HCT116 (cell line): ENCODE measurements around the gene ZNF12. TPM values are rescaled to one million over a fixed set of nuclear protein-coding genes. Genes with fewer than 3 reads are reported as not detected.
"Not testable (repeated sequence)": the region's sequence is repeated elsewhere in the genome, so short reads cannot be mapped to it uniquely, and the experiment has no call there.

Experiments used
- ATAC-seq: fragments of 200-7000 bp; cut with Tn5 transposase; 2 replicates; pipeline ENCODE4 v1.9.1; 2020; ENCODE audit warnings: mild to moderate bottlenecking, moderate library complexity
- BruUV-seq: library from RNA; stranded (reverse); fragments of 400-500 nt; replicated peaks from 2 replicates; lab custom pipeline; 2021; lab: Mats Ljungman, UMichigan
- CTCF ChIA-PET: fragments of 300-600 bp; sonication (Branson Sonifier 250); formaldehyde crosslinking; loops from one replicate; lab custom pipeline; 2021; ENCODE audit warnings: antibody characterized with exemption; lab: Charles Lee
- POLR2A ChIA-PET: fragments of 300-600, 350-600 bp; sonication (Branson Sonifier 250); formaldehyde crosslinking; loops from one replicate; lab custom pipeline; 2021; ENCODE audit warnings: antibody characterized with exemption; lab: Charles Lee
- RAD21 ChIA-PET, 2 experiments: fragments of 300-600 bp; sonication (Branson Sonifier 250); formaldehyde crosslinking; loops; one replicate each; lab custom pipeline; 2023; ENCODE audit warnings: low total read pairs in 2 of 2; ENCODE audit not compliant: uncharacterized antibody in 2 of 2, unreplicated experiment in 2 of 2, low non-redundant PET in 1 of 2; lab: Charles Lee
- DNase-seq: peaks from one replicate; pipeline ENCODE4 v3.0.0-alpha.2; 2010; ENCODE audit warnings: low read depth, low spot score
- H2AFZ ChIP-seq: fragments of 200-600 bp; shearing (Covaris generic), sonication (generic); 2 replicates; pipeline ENCODE4 v1.6.1; 2017; ENCODE audit warnings: low read depth, mixed run types, mixed read lengths, antibody characterized with exemption, low read length; ENCODE audit not compliant: poor library complexity, severe bottlenecking
- H3K27ac ChIP-seq: 2 replicates; pipeline ENCODE4 v1.5.1; 2012; ENCODE audit warnings: low read depth, low read length
- H3K27me3 ChIP-seq: fragments of 200-600 bp; sonication (generic); 2 replicates; pipeline ENCODE4 v1.6.1; 2016; ENCODE audit warnings: mixed run types, low read length, mixed read lengths; ENCODE audit not compliant: insufficient read depth
- H3K36me3 ChIP-seq, 2 experiments: fragments of 200-500 bp in 1 of 2; fragments of 200-600 bp in 1 of 2; sonication (Bioruptor generic) in 1 of 2; sonication (generic) in 1 of 2; 2 replicates each; pipeline versions ENCODE4 v1.5.1 to v1.6.1; 2014 to 2016; ENCODE audit warnings: low read length in 2 of 2, inconsistent platforms in 1 of 2, mixed read lengths in 1 of 2, mixed run types in 1 of 2; ENCODE audit not compliant: insufficient read depth in 2 of 2, control insufficient read depth in 1 of 2
- H3K4me1 ChIP-seq, 2 experiments: fragments of 200-600 bp in 1 of 2; sonication (generic) in 1 of 2; 2 replicates each; pipeline versions ENCODE4 v1.5.1 to v1.6.1; 2012 to 2017; ENCODE audit warnings: low read length in 2 of 2, inconsistent platforms in 1 of 2, mild to moderate bottlenecking in 1 of 2, mixed read lengths in 1 of 2, mixed run types in 1 of 2, moderate library complexity in 1 of 2; ENCODE audit not compliant: insufficient read depth in 2 of 2, control insufficient read depth in 1 of 2
- H3K4me2 ChIP-seq: fragments of 200-600 bp; sonication (generic); 2 replicates; pipeline ENCODE4 v1.6.1; 2017; ENCODE audit warnings: mixed run types, low read length, mixed read lengths
- H3K4me3 ChIP-seq, 2 experiments: fragments of 200-600 bp in 1 of 2; sonication (generic) in 1 of 2; replicated peaks in 1 of 2; 2 replicates each; pipeline ENCODE4 v1.5.1; 2011 to 2016; ENCODE audit warnings: low read length in 2 of 2, control low read depth in 1 of 2, low read depth in 1 of 2, mild to moderate bottlenecking in 1 of 2, mixed read lengths in 1 of 2, mixed run types in 1 of 2
- H3K79me2 ChIP-seq: fragments of 200-600 bp; sonication (generic); 2 replicates; pipeline ENCODE4 v1.6.1; 2017; ENCODE audit warnings: mild to moderate bottlenecking, mixed run types, low read length, moderate library complexity, mixed read lengths; ENCODE audit not compliant: insufficient read depth
- H3K9ac ChIP-seq: fragments of 200-600 bp; sonication (generic); 2 replicates; pipeline ENCODE4 v1.6.1; 2016; ENCODE audit warnings: low read length, mixed read lengths
- H3K9me2 ChIP-seq: fragments of 200-600 bp; sonication (generic), shearing (Covaris generic); 2 replicates; pipeline ENCODE4 v1.6.1; 2017; ENCODE audit warnings: mixed run types, mild to moderate bottlenecking, moderate library complexity; ENCODE audit not compliant: insufficient read depth
- H3K9me3 ChIP-seq, 2 experiments: fragments of 200-500 bp in 1 of 2; fragments of 200-600 bp in 1 of 2; sonication (Bioruptor generic) in 1 of 2; sonication (generic) in 1 of 2; 2 replicates each; pipeline ENCODE4 v1.6.1; 2014 to 2017; ENCODE audit warnings: low read length in 2 of 2, mixed read lengths in 2 of 2, inconsistent platforms in 1 of 2, low read depth in 1 of 2, mild to moderate bottlenecking in 1 of 2, mixed run types in 1 of 2, moderate library complexity in 1 of 2; ENCODE audit not compliant: control insufficient read depth in 1 of 2, insufficient read depth in 1 of 2
- H4K20me1 ChIP-seq: fragments of 200-600 bp; sonication (generic), shearing (Covaris generic); 2 replicates; pipeline ENCODE4 v1.6.1; 2017; ENCODE audit warnings: mixed run types, mild to moderate bottlenecking, moderate library complexity; ENCODE audit not compliant: insufficient read depth
- ATF3 ChIP-seq: IDR thresholded peaks from 2 replicates; pipeline ENCODE4 v1.6.1; 2012
- CEBPB ChIP-seq: IDR thresholded peaks from 2 replicates; pipeline ENCODE4 v1.6.1; 2012; ENCODE audit warnings: low read depth
- CTCF ChIP-seq, 3 experiments: fragments of 200-600 bp in 1 of 3; sonication (generic) in 1 of 3; IDR thresholded peaks in 2 of 3; conservative IDR thresholded peaks in 1 of 3; 2 replicates each; pipeline ENCODE4 v1.5.1; 2012 to 2017; ENCODE audit warnings: low read depth in 2 of 3, low read length in 2 of 3, antibody characterized with exemption in 1 of 3, borderline replicate concordance in 1 of 3, control low read depth in 1 of 3, mild to moderate bottlenecking in 1 of 3, mixed read lengths in 1 of 3, mixed run types in 1 of 3, moderate library complexity in 1 of 3; ENCODE audit not compliant: insufficient read depth in 1 of 3
- EGR1 ChIP-seq: IDR thresholded peaks from 2 replicates; pipeline ENCODE4 v1.6.1; 2012; ENCODE audit warnings: low read depth
- ELF1 ChIP-seq: IDR thresholded peaks from 2 replicates; pipeline ENCODE4 v1.6.1; 2012; ENCODE audit warnings: low read depth, borderline replicate concordance
- EZH2 ChIP-seq: fragments of 200-600 bp; sonication (generic); IDR thresholded peaks from 2 replicates; pipeline ENCODE4 v1.6.1; 2017; ENCODE audit warnings: antibody characterized with exemption, mixed run types
- FOSL1 ChIP-seq: IDR thresholded peaks from 2 replicates; pipeline ENCODE4 v1.6.1; 2012; ENCODE audit warnings: low read depth
- POLR2A ChIP-seq: IDR thresholded peaks from 2 replicates; pipeline ENCODE4 v1.7.0; 2011; ENCODE audit warnings: borderline replicate concordance; ENCODE audit not compliant: insufficient read depth, insufficient read length; ENCODE audit errors: extremely low read depth
- POLR2AphosphoS5 ChIP-seq: IDR thresholded peaks from 2 replicates; pipeline ENCODE4 v1.6.1; 2011; ENCODE audit warnings: mild to moderate bottlenecking, low read depth, low read length, moderate library complexity
- SIN3A ChIP-seq: IDR thresholded peaks from 2 replicates; pipeline ENCODE4 v1.6.1; 2012; ENCODE audit warnings: low read depth
- SP1 ChIP-seq: IDR thresholded peaks from 2 replicates; pipeline ENCODE4 v1.6.1; 2012; ENCODE audit warnings: low read depth
- TCF7L2 ChIP-seq: IDR thresholded peaks from 2 replicates; pipeline ENCODE4 v1.7.0; 2011; ENCODE audit warnings: borderline replicate concordance, inconsistent platforms; ENCODE audit not compliant: insufficient read depth, insufficient read length; ENCODE audit errors: extremely low read depth
- YY1 ChIP-seq: IDR thresholded peaks from 2 replicates; pipeline ENCODE4 v1.6.1; 2011; ENCODE audit warnings: low read length, low read depth, moderate library complexity, mild to moderate bottlenecking; ENCODE audit not compliant: insufficient replicate concordance; ENCODE audit errors: extremely low read depth
- ZBTB33 ChIP-seq: IDR thresholded peaks from 2 replicates; pipeline ENCODE4 v1.6.1; 2011; ENCODE audit warnings: mild to moderate bottlenecking, low read length, moderate library complexity; ENCODE audit not compliant: insufficient replicate concordance; ENCODE audit errors: extremely low read depth
- ZFX ChIP-seq: fragments of 450-650 bp; IDR thresholded peaks from 2 replicates; pipeline ENCODE4 v1.6.1; 2017
- ZNF274 ChIP-seq: fragments of 200-500 bp; sonication (Bioruptor generic); IDR thresholded peaks from 2 replicates; pipeline ENCODE4 v1.6.1; 2014; ENCODE audit warnings: mild to moderate bottlenecking, low read depth, low read length, inconsistent platforms
- intact Hi-C: fragments of 100-400 bp; cut with micrococcal nuclease; formaldehyde crosslinking; loops from 2 replicates; pipeline ENCODE4 v1.10.0; 2022
- total RNA-seq: library from RNA; stranded (reverse); gene quantifications from one replicate; pipeline ENCODE4 v1.2.1, GENCODE V29; 2021; ENCODE audit not compliant: unreplicated experiment

The ZNF12 gene
- total RNA-seq, 1 experiment from 2014 or later = 19.0 TPM

- ATAC-seq (no peak), DNase-seq (no peak)
- H3K9ac ChIP-seq = no peak overlapping the region
- H3K79me2 ChIP-seq = no peaks in the 10 kb centered on the region
- H3K4me3 ChIP-seq = no peak overlapping the region
- no peak overlapping the region for H3K27ac ChIP-seq
- no peaks in the 10 kb centered on the region for H3K36me3 ChIP-seq
- no peaks in the 10 kb centered on the region for H3K9me2 ChIP-seq
- no peak for TF ChIP-seq ZBTB33
- no peak for TF ChIP-seq ATF3
- no peak for TF ChIP-seq EZH2
- TF ChIP-seq TCF7L2 = no peak
- no peak for TF ChIP-seq SIN3A
- TF ChIP-seq SP1 = no peak
- no peak for TF ChIP-seq ZNF274
- TF ChIP-seq ZFX = no peak
- no peak for TF ChIP-seq EGR1
- no peak for TF ChIP-seq CTCF (IDR thresholded peaks at IDR 0.05 in 2 of 3, conservative IDR thresholded peaks at IDR 0.05 in 1 of 3; ENCODE audit: borderline replicate concordance in 1 of 3, insufficient read depth in 1 of 3, low read depth in 2 of 3, low read length in 2 of 3)
- no peak for TF ChIP-seq POLR2AphosphoS5
- TF ChIP-seq FOSL1 = no peak
- TF ChIP-seq POLR2A = no peak
- no peak for TF ChIP-seq ELF1
- no peak for TF ChIP-seq CEBPB
- TF ChIP-seq YY1 = no peak
- TF ChIP-seq, all 23 proteins: peak for 0
- H3K4me1 ChIP-seq = no peaks in the 10 kb centered on the region
- no peak overlapping the region for H3K4me2 ChIP-seq
- no peaks in the 10 kb centered on the region for H3K27me3 ChIP-seq
- H2AFZ ChIP-seq = no peak overlapping the region
- CTCF ChIA-PET = no interaction called here
- RAD21 ChIA-PET = no interaction called here
- intact Hi-C loops = no loop called here
- POLR2A ChIA-PET = no interaction called here
- H3K9me3 ChIP-seq = no peaks in the 10 kb centered on the region
- H4K20me1 ChIP-seq = no peaks in the 10 kb centered on the region
- BruUV-seq = no TSS peak
These were observed 11.4 kb upstream of the ZNF12 start for GRCh38 chr7:6718124-6718523.

- H4K20me1 ChIP-seq, DNase-seq, H3K79me2 ChIP-seq, ATAC-seq, H3K4me3 ChIP-seq, H3K9me3 ChIP-seq, H3K36me3 ChIP-seq, H3K9ac ChIP-seq, H3K4me2 ChIP-seq, CTCF ChIA-PET, H3K4me1 ChIP-seq, H3K9me2 ChIP-seq, intact Hi-C loops, H3K27ac ChIP-seq, H2AFZ ChIP-seq, BruUV-seq, POLR2A ChIA-PET, H3K27me3 ChIP-seq, RAD21 ChIA-PET: not testable (repeated sequence)
These were observed 9.2 kb upstream of the ZNF12 start for GRCh38 chr7:6715898-6716297.
